Thyroid gland (tissue), 4 donors: ENCODE data around the gene OR6A2.

Source experiments
- POLR2A ChIP-seq, 2 donors: fragments of 450-650 bp; IDR thresholded peaks; one replicate each; pipeline ENCODE4 v1.6.1; 2017; ENCODE audit warnings: antibody characterized with exemption in 2 of 2, mild to moderate bottlenecking in 2 of 2, moderate library complexity in 1 of 2
- TF ChIP-seq, protein P1 (sequence below), 6 experiments: fragments of 200-600 bp in 3 of 6; fragments of 450-650 bp in 3 of 6; sonication (generic) in 3 of 6; IDR thresholded peaks; one replicate each; pipeline ENCODE4 v1.5.1; 2016 to 2019; ENCODE audit warnings: antibody characterized with exemption in 6 of 6, mild to moderate bottlenecking in 2 of 6, inconsistent platforms in 1 of 6, moderate library complexity in 1 of 6

DNA sequence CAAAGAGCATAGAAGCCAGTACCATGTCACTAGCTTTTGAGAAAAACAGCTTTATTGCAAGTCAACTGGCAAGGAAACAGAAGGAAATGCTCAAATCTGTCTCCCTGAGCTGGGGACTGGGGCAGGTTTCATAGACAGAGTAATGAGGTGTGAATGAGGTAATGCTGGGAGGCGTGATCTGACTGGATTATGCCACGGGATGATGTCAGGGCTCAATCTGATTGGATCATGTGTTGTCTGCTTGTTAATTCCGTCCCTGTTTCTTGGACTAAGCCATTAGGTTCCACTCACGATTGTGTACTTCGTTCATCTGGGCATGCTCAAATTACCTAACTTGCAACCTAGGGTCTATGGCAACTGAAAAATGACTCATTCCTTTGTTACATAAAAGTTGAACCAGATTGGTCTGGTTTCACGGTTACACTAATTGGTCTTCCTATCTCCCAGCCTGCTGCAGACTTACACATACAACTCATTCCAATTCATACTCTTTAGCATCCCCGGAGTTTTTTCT, 25.8 kb upstream of the OR6A2 start:
- TF ChIP-seq POLR2A (IDR thresholded peaks at IDR 0.05): no peak
- TF ChIP-seq, protein P1, sequence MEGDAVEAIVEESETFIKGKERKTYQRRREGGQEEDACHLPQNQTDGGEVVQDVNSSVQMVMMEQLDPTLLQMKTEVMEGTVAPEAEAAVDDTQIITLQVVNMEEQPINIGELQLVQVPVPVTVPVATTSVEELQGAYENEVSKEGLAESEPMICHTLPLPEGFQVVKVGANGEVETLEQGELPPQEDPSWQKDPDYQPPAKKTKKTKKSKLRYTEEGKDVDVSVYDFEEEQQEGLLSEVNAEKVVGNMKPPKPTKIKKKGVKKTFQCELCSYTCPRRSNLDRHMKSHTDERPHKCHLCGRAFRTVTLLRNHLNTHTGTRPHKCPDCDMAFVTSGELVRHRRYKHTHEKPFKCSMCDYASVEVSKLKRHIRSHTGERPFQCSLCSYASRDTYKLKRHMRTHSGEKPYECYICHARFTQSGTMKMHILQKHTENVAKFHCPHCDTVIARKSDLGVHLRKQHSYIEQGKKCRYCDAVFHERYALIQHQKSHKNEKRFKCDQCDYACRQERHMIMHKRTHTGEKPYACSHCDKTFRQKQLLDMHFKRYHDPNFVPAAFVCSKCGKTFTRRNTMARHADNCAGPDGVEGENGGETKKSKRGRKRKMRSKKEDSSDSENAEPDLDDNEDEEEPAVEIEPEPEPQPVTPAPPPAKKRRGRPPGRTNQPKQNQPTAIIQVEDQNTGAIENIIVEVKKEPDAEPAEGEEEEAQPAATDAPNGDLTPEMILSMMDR (IDR thresholded peaks at IDR 0.05): no peak
